Astrocyte (in vitro differentiated cells and primary cell): ENCODE results near the gene AFF3.

Experiments
- EZH2 ChIP-seq: IDR thresholded peaks from 2 replicates; pipeline ENCODE4 v1.6.1; 2012; ENCODE audit warnings: mild to moderate bottlenecking, low read length, inconsistent platforms; ENCODE audit not compliant: insufficient read depth
- TF ChIP-seq, protein P1 (sequence below): IDR thresholded peaks from 2 replicates; pipeline ENCODE4 v1.5.1; 2011; ENCODE audit warnings: low read depth, mild to moderate bottlenecking, inconsistent platforms, low read length, moderate library complexity; ENCODE audit not compliant: insufficient read depth

- TF ChIP-seq, protein P1, sequence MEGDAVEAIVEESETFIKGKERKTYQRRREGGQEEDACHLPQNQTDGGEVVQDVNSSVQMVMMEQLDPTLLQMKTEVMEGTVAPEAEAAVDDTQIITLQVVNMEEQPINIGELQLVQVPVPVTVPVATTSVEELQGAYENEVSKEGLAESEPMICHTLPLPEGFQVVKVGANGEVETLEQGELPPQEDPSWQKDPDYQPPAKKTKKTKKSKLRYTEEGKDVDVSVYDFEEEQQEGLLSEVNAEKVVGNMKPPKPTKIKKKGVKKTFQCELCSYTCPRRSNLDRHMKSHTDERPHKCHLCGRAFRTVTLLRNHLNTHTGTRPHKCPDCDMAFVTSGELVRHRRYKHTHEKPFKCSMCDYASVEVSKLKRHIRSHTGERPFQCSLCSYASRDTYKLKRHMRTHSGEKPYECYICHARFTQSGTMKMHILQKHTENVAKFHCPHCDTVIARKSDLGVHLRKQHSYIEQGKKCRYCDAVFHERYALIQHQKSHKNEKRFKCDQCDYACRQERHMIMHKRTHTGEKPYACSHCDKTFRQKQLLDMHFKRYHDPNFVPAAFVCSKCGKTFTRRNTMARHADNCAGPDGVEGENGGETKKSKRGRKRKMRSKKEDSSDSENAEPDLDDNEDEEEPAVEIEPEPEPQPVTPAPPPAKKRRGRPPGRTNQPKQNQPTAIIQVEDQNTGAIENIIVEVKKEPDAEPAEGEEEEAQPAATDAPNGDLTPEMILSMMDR = no peak
- no peak for TF ChIP-seq EZH2
These were observed 277.5 kb downstream of the AFF3 start for GRCh38 chr2:99864561-99865553.
